Measurements from ENCODE around the gene TMEM108.

Gene TMEM108

DNA sequence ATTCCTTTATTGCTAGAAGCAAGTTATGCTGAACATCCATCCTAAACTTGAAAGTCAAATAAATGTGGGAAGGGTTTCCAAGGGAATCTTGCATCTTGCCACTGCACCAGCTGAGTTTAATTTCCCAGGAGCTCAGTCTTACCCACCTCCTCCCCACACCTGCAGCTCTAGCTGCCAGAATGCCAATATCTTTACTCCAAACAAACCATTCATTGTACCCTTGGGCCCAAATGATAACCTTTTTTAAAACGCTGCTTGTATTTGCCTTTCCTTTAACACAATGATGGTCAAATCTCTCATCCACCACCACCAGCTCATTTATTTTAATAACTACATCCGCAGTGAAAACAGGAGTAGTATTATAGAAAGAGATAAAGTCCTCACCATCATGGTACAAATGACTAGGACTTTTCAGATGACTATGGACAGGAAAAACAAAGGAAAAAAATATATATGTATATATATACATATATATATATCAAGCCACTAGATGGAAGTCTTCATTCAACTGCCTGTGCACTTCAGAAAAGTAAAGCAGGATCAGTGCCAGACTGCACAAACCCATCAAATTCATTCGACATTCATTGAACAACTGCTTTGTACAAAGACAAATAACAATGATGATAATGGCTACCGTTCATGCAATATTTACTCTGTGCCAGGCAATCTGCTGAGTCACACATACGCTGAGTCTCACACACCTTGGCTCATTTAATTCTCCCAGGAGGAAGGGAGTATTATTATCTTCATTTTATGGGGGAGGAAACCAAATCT is 405.6 kb downstream of the TMEM108 start:
- in situ Hi-C loops (cut with HindIII; ENCODE audit: low sequenced_read_pairs), result no loop called here

DNA sequence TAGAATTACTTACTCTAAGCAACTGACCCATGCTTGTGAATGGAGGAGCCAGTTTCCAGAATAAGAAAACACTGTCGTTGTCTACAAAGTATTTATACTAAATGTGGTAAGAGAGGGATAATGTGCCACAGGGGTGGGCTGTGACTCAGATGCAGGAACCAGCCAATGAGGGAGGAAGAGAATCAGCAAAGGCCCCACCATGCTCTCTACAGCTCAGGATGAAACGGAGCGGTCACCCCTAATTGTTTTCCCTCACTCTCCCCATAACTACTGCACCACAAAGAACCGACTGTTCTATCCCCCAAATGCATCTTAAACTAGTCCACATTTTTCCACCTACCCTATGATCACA is 406.2 kb downstream of the TMEM108 start:
- in situ Hi-C loops (cut with HindIII; ENCODE audit: low sequenced_read_pairs), result no loop called here

DNA sequence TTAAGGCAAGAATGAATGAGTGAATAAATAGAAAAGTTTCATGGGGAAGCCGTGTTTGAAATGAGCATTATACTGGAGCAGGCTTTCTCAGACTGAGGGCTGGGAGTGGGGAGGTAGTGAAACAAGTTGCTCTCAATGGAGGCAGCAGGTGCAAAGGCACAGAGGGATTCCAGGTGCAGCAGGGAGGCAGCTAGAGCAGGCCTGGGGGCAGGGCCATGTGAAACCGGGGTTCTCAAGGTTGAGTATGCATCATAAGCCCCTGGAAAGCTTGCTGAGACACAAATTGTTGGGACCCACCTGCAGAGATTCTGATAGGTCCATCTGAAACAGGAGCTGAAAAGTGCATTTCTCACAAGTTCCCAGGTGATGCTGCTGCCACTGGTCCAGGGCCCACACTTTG is 406.9 kb downstream of the TMEM108 start:
- in situ Hi-C loops (cut with HindIII; ENCODE audit: low sequenced_read_pairs), result no loop called here

Data from endothelial cell of hepatic sinusoid (primary cell).